Superior temporal gyrus (tissue), 1 donor: ENCODE measurements around the gene MCM10.
"Not testable (repeated sequence)": the region's sequence is repeated elsewhere in the genome, so short reads cannot be mapped to it uniquely, and the experiment has no call there.

Experiments used
- DNase-seq: peaks from one replicate; pipeline ENCODE4 v3.0.0-alpha.2; 2016; ENCODE audit errors: extremely low spot score

Gene MCM10

GRCh38 chr10:13221572-13221971, 60.2 kb downstream of the MCM10 start:
- DNase-seq, result no peak

GRCh38 chr10:13222151-13222550, 60.8 kb downstream of the MCM10 start:
- DNase-seq, result no peak

GRCh38 chr10:13222566-13222965, 61.2 kb downstream of the MCM10 start:
- no peak for DNase-seq

- no peak for DNase-seq
These were observed 61.9 kb downstream of the MCM10 start for GRCh38 chr10:13223241-13223640.

GRCh38 chr10:13224210-13224995, 63.0 kb downstream of the MCM10 start:
- DNase-seq, result no peak

GRCh38 chr10:13225601-13226000, 64.2 kb downstream of the MCM10 start:
- DNase-seq, result no peak

- no peak for DNase-seq
These were observed 65.7 kb downstream of the MCM10 start for GRCh38 chr10:13227031-13227430.

- DNase-seq, result no peak
These were observed 69.8 kb downstream of the MCM10 start for GRCh38 chr10:13231190-13231589.

- no peak for DNase-seq
These were observed 70.5 kb downstream of the MCM10 start for GRCh38 chr10:13231808-13232207.

- no peak for DNase-seq
These were observed 72.0 kb downstream of the MCM10 start for GRCh38 chr10:13233358-13233757.

- DNase-seq, result no peak
These were observed 72.8 kb downstream of the MCM10 start, which contains the start of gene UCMA for GRCh38 chr10:13234172-13234571. TSS of gene UCMA (minus strand) at chr10:13234374. CDS start at chr10:13234258, 116 bp downstream.

- not testable (repeated sequence) for DNase-seq
These were observed 73.4 kb downstream of the MCM10 start for GRCh38 chr10:13234736-13235135.

GRCh38 chr10:13236638-13237037, 75.3 kb downstream of the MCM10 start:
- no peak for DNase-seq

GRCh38 chr10:13238271-13239077, 77.1 kb downstream of the MCM10 start:
- no peak for DNase-seq

GRCh38 chr10:13239923-13240322, 78.6 kb downstream of the MCM10 start:
- DNase-seq, result no peak

GRCh38 chr10:13241613-13242012, 80.3 kb downstream of the MCM10 start:
- no peak for DNase-seq

- not testable (repeated sequence) for DNase-seq
These were observed 80.9 kb downstream of the MCM10 start for GRCh38 chr10:13242260-13242659.

- no peak for DNase-seq
These were observed 85.9 kb downstream of the MCM10 start for GRCh38 chr10:13247246-13247645.

- DNase-seq, result no peak
These were observed 86.4 kb downstream of the MCM10 start for GRCh38 chr10:13247784-13248183.

- DNase-seq, result no peak
These were observed 92.4 kb downstream of the MCM10 start for GRCh38 chr10:13253726-13254125.

- DNase-seq, result no peak
These were observed 95.3 kb downstream of the MCM10 start for GRCh38 chr10:13256627-13257026.

- DNase-seq, result no peak
These were observed 96.3 kb downstream of the MCM10 start for GRCh38 chr10:13257621-13258140.
